ENCODE results near the gene ARHGAP4.

ARHGAP4 gene

DNA sequence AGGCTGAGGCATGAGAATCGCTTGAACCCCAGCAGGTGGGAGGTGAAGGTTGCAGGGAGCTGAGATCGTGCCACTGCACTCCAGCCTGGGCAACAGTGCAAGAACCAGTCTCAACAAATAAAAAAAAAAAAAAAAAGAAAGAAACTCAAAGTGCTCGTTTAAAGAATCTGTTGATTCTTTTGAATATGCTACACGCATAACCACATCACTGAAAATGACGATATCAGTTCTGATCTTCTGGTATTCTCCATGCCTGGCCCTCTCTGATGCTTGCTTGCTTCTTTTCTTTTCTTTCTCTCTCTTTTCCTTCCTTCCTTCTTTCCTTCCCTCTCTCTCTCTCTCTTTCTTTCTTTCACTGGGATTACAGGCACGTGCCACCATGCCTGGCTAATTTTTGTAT, 14.3 kb downstream of the ARHGAP4 start:
- Histone ChIP-seq H3K9ac (ENCODE audit: insufficient read length) (no peak overlapping the region), H3K4me3 (no peak overlapping the region), H3K36me3 (ENCODE audit: insufficient read depth, low read length) (no peaks in the 10 kb centered on the region), H3K9me3 (ENCODE audit: low read depth, low read length) (no peaks in the 10 kb centered on the region), H3K27ac (no peak overlapping the region)
- TF ChIP-seq EZH2 (IDR thresholded peaks at IDR 0.05) = no peak
- TF ChIP-seq POLR2AphosphoS5 (IDR thresholded peaks at IDR 0.05; ENCODE audit: borderline replicate concordance, low read depth, low read length) = no peak
- TF ChIP-seq FOXP2 (optimal IDR thresholded peaks at IDR 0.05; ENCODE audit: control extremely low read depth, extremely low read length, insufficient read depth) = no peak
- DNase-seq (ENCODE audit: low read depth, low spot score) = no peak

DNA sequence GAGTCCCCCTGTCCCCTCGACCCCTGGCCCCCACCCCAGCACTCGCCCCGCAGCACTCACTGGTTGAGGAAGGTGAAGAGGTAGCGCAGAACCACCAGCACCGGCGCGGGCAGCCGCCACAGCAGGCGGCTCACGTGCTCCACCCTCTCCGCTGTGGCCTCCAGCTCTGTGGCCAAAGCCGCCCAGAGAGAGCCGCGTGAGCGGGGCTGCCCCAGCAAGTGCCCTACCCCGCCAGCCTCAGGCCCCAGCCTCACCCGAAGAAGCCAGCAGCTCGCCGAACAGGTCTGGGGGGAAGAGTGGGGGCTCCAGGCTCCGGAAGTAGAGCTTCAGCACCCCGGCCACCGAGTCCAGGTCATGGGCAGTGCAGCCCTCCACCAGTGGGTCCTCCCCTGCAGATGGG, 15.6 kb downstream of the ARHGAP4 start:
- Histone ChIP-seq H3K36me3 (ENCODE audit: insufficient read depth, low read length) (no peaks in the 10 kb centered on the region), H3K9me3 (ENCODE audit: low read depth, low read length) (no peaks in the 10 kb centered on the region), H3K27ac (no peak overlapping the region), H3K9ac (ENCODE audit: insufficient read length) (no peak overlapping the region), H3K4me3 (no peak overlapping the region)
- TF ChIP-seq FOXP2 (optimal IDR thresholded peaks at IDR 0.05; ENCODE audit: control extremely low read depth, extremely low read length, insufficient read depth) (no peak), POLR2AphosphoS5 (IDR thresholded peaks at IDR 0.05; ENCODE audit: borderline replicate concordance, low read depth, low read length) (no peak), EZH2 (IDR thresholded peaks at IDR 0.05) (no peak)
- no peak for DNase-seq (ENCODE audit: low read depth, low spot score)

DNA sequence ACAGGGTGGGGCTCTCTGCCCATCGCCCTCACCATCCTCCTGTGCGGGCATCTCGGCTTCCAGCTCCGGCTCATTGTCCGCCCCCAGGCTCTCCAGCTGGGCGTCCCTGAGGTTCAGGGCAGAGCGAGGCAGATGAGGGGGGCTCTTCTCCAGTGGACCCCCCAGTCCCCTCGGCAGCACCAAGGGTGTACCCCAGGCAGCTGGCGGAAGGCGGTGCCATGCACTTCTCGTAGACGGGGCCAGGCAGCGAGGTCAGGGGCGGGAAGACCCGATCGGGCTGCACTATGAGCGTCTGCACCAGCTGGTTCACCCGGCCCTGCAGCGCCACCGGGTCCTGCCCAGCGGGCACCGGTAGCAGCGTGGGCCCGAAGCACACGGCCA, 16.1 kb downstream of the ARHGAP4 start:
- no peaks in the 10 kb centered on the region for H3K9me3 ChIP-seq (ENCODE audit: low read depth, low read length)
- no peaks in the 10 kb centered on the region for H3K36me3 ChIP-seq (ENCODE audit: insufficient read depth, low read length)
- H3K27ac ChIP-seq = no peak overlapping the region
- no peak overlapping the region for H3K4me3 ChIP-seq
- no peak for DNase-seq (ENCODE audit: low read depth, low spot score)
- TF ChIP-seq POLR2AphosphoS5 (IDR thresholded peaks at IDR 0.05; ENCODE audit: borderline replicate concordance, low read depth, low read length) (no peak), EZH2 (IDR thresholded peaks at IDR 0.05) (no peak), FOXP2 (optimal IDR thresholded peaks at IDR 0.05; ENCODE audit: control extremely low read depth, extremely low read length, insufficient read depth) (no peak)
- H3K9ac ChIP-seq (ENCODE audit: insufficient read length) = no peak overlapping the region

DNA sequence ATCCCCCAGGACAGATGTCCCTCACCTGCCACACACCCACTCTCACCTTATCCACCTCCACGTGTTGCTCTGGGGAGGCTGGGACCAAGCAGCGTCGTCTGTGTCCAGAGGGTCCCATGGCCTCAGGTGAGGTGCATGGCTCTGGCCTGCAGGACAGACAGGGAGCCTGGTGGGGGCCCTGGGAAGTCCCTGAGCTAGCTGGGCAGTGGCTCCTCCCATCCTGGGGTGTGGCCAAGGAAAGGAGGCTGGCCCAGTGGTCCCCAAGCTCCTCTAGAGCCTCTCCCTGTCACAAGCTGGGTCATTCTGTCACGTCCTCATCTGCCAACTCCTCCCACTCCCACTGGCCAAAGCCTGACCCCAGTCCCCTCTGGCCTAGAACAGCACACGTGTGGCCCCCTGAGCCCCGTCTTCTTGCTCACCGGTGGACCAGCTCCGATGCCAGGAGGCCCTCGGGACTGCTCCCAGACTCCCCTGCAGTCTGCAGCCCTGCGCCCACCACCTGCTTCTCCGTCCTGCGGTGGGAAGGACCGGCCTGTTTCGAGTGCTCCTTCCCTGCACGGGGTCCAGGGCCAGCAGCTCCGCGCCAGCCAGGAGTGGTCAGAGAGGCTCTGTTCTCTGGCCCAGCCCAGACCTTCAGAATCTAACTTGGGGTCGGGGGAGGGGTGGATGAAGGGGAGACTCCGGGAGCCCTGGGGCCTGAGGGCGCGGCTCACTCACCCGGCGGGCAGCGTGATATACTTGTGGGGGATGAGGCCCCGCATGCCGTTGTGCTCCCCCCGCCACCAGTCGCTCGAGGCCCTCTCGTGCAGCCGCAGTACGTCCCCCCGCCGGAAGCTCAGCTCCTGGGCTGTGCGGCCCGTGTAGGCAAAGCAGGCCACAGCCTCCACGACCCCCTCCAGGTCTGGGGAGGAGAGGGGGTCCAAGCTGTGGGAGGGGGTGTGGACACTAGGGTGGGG, 16.8 kb downstream of the ARHGAP4 start:
- TF ChIP-seq FOXP2 (optimal IDR thresholded peaks at IDR 0.05; ENCODE audit: control extremely low read depth, extremely low read length, insufficient read depth) (no peak), POLR2AphosphoS5 (IDR thresholded peaks at IDR 0.05; ENCODE audit: borderline replicate concordance, low read depth, low read length) (no peak), EZH2 (IDR thresholded peaks at IDR 0.05) (no peak)
- H3K36me3 ChIP-seq (ENCODE audit: insufficient read depth, low read length) = no peaks in the 10 kb centered on the region
- no peak for DNase-seq (ENCODE audit: low read depth, low spot score)
- H3K27ac ChIP-seq = no peak overlapping the region
- no peak overlapping the region for H3K9ac ChIP-seq (ENCODE audit: insufficient read length)
- H3K4me3 ChIP-seq = no peak overlapping the region
- no peaks in the 10 kb centered on the region for H3K9me3 ChIP-seq (ENCODE audit: low read depth, low read length)

DNA sequence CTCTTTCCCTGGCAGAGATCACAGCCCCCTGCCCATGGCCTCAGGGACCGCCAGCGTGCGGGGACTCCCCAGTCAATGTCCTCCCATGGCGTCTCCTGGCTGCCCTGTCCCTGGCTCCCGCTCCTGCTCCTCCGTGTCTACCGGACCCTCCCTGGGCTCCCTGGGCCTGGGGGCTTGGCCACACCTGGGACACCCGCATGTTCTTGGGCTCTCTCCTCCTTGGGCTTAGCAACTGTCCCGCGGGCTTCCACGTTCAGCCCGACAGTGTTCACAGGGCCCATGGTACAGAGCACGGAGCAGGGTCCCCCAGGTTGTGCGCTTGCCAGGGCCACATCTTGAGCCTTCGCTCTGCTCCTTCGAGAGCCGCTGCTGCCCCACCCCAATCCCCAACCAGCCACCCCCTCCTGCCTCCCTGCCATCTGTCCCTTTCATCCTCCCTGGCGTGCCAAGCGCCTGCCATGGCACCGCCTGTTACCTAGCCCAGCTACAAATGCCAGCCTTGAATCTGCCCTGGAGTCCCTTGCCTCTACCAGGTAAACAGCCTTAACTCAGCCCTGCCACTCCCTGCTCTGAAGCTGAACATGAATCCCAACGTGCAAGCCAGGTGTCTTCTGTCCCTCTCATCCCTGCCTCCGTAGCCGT, 17.7 kb downstream of the ARHGAP4 start:
- no peak overlapping the region for H3K4me3 ChIP-seq
- H3K36me3 ChIP-seq (ENCODE audit: insufficient read depth, low read length) = no peaks in the 10 kb centered on the region
- H3K9me3 ChIP-seq (ENCODE audit: low read depth, low read length) = no peaks in the 10 kb centered on the region
- DNase-seq (ENCODE audit: low read depth, low spot score) = no peak
- TF ChIP-seq EZH2 (IDR thresholded peaks at IDR 0.05) (no peak), FOXP2 (optimal IDR thresholded peaks at IDR 0.05; ENCODE audit: control extremely low read depth, extremely low read length, insufficient read depth) (no peak), POLR2AphosphoS5 (IDR thresholded peaks at IDR 0.05; ENCODE audit: borderline replicate concordance, low read depth, low read length) (no peak)
- H3K9ac ChIP-seq (ENCODE audit: insufficient read length) = no peak overlapping the region
- H3K27ac ChIP-seq = no peak overlapping the region

DNA sequence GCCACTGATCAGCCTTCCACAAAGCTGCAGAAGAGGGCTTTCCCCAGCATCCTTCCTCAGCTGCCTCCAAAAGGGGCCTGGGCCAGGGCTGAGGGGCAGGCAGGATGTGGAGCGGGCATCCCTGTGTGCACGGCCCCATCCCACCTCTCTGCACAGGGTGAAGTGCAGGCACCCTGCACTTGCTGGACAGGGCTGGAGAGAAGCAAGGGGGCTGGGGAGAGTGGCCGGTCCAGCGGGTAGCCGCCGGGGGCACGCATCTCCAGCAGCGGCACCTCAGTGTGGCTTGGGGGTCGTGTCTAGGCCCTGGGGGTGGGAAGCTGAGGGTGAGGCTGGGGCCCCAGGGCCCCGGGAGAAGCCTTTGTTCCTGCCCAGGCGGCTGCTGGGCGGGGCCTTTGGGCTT, 18.6 kb downstream of the ARHGAP4 start:
- H3K9ac ChIP-seq (ENCODE audit: insufficient read length) = no peak overlapping the region

DNA sequence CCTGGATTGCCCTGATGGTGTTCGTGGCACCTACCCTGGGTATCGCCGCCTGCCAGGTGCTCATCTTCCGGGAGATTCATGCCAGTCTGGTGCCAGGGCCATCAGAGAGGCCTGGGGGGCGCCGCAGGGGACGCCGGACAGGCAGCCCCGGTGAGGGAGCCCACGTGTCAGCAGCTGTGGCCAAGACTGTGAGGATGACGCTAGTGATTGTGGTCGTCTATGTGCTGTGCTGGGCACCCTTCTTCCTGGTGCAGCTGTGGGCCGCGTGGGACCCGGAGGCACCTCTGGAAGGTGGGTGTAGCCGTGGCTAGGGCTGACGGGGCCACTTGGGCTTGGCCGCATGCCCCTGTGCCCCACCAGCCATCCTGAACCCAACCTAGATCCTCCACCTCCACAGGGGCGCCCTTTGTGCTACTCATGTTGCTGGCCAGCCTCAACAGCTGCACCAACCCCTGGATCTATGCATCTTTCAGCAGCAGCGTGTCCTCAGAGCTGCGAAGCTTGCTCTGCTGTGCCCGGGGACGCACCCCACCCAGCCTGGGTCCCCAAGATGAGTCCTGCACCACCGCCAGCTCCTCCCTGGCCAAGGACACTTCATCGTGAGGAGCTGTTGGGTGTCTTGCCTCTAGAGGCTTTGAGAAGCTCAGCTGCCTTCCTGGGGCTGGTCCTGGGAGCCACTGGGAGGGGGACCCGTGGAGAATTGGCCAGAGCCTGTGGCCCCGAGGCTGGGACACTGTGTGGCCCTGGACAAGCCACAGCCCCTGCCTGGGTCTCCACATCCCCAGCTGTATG, 19.7 kb downstream of the ARHGAP4 start:
- Histone ChIP-seq H3K4me3 (no peak overlapping the region), H3K9me3 (ENCODE audit: low read depth, low read length) (no peaks in the 10 kb centered on the region), H3K36me3 (ENCODE audit: insufficient read depth, low read length) (no peaks in the 10 kb centered on the region), H3K9ac (ENCODE audit: insufficient read length) (no peak overlapping the region), H3K27ac (no peak overlapping the region)
- DNase-seq (ENCODE audit: low read depth, low spot score) = no peak
- TF ChIP-seq FOXP2 (optimal IDR thresholded peaks at IDR 0.05; ENCODE audit: control extremely low read depth, extremely low read length, insufficient read depth) = no peak
- no peak for TF ChIP-seq POLR2AphosphoS5 (IDR thresholded peaks at IDR 0.05; ENCODE audit: borderline replicate concordance, low read depth, low read length)
- TF ChIP-seq EZH2 (IDR thresholded peaks at IDR 0.05) = no peak

More for the DNA sequence above, 18.6 kb downstream of the ARHGAP4 start:
- no peak for TF ChIP-seq EZH2 (IDR thresholded peaks at IDR 0.05)
- no peak for TF ChIP-seq POLR2AphosphoS5 (IDR thresholded peaks at IDR 0.05; ENCODE audit: borderline replicate concordance, low read depth, low read length)
- TF ChIP-seq FOXP2 (optimal IDR thresholded peaks at IDR 0.05; ENCODE audit: control extremely low read depth, extremely low read length, insufficient read depth) = no peak
- DNase-seq (ENCODE audit: low read depth, low spot score) = no peak
- no peak overlapping the region for H3K4me3 ChIP-seq
- no peaks in the 10 kb centered on the region for H3K9me3 ChIP-seq (ENCODE audit: low read depth, low read length)
- no peaks in the 10 kb centered on the region for H3K36me3 ChIP-seq (ENCODE audit: insufficient read depth, low read length)
- H3K27ac ChIP-seq = no peak overlapping the region
